Colonic mucosa (tissue), 4 donors: ENCODE results near the gene C3orf38. TPM values are rescaled to one million over a fixed set of nuclear protein-coding genes. Genes with fewer than 3 reads are reported as not detected.

Source experiments
- DNase-seq: peaks from one replicate; pipeline ENCODE4 v3.0.0-alpha.2; 2020
- H3K27ac ChIP-seq: fragments of 200-600 bp; one replicate; pipeline ENCODE4 v1.8.0; 2021
- H3K27me3 ChIP-seq: fragments of 200-600 bp; one replicate; pipeline ENCODE4 v1.8.0; 2021
- H3K36me3 ChIP-seq: fragments of 200-600 bp; one replicate; pipeline ENCODE4 v1.8.0; 2021
- H3K4me1 ChIP-seq: fragments of 200-600 bp; one replicate; pipeline ENCODE4 v1.8.0; 2021; ENCODE audit warnings: mild to moderate bottlenecking
- H3K4me3 ChIP-seq: fragments of 200-600 bp; one replicate; pipeline ENCODE4 v1.8.0; 2021
- H3K9ac ChIP-seq, 2 donors: one replicate each; pipeline ENCODE4 v1.7.0; 2013; ENCODE audit warnings: control low read depth in 2 of 2, low read depth in 2 of 2, low read length in 2 of 2
- H3K9me3 ChIP-seq: fragments of 200-600 bp; one replicate; pipeline ENCODE4 v1.8.0; 2021
- CTCF ChIP-seq: fragments of 200-600 bp; IDR thresholded peaks from one replicate; pipeline ENCODE4 v1.8.0; 2022; ENCODE audit warnings: antibody characterized with exemption, mild to moderate bottlenecking
- intact Hi-C: fragments of 100-400 bp; cut with DNase I; formaldehyde crosslinking; loops from one replicate; pipeline ENCODE4 v1.14.1; 2022
- total RNA-seq, 2 donors: library from RNA; stranded (reverse); fragmentation: NEBNext Ultra II Directional in 1 of 2; extraction: Animal tissue kit (Norgen Biotek cat#: 25700) in 1 of 2; gene quantifications; one replicate each; pipeline ENCODE4 v1.2.1, GENCODE V29; 2021
- donor health status: healthy.
- donor health status: DM: no; HTN: no; CAD: no.
- donor health status: DM: no; HTN: no; CAD: no.

C3orf38 gene
- total RNA-seq, 2 donors from 2014 or later = 19.2 to 24.7 TPM

- Histone ChIP-seq H3K4me1 (no peaks in the 10 kb centered on the region), H3K36me3 (no peaks in the 10 kb centered on the region), H3K4me3 (peak overlapping the region; percentile 73), H3K9me3 (no peaks in the 10 kb centered on the region), H3K9ac (peak overlapping the region in 1 of 2 donors; percentile 38), H3K27me3 (no peaks in the 10 kb centered on the region), H3K27ac (no peak overlapping the region)
- TF ChIP-seq CTCF = no peak
- intact Hi-C loops = loop anchor here (5.0 kb wide), 1 partner anchor 86 kb away; no protein-coding TSS in a partner anchor
- no peak for DNase-seq
These were observed 1.1 kb upstream of the C3orf38 start for GRCh38 chr3:88148651-88149050.

- DNase-seq = no peak
- no peaks in the 10 kb centered on the region for H3K27me3 ChIP-seq
- H3K27ac ChIP-seq = peak overlapping the region; percentile 95
- intact Hi-C loops = loop anchor here (5.0 kb wide), 1 partner anchor 87 kb away; no protein-coding TSS in a partner anchor
- H3K4me1 ChIP-seq = no peaks in the 10 kb centered on the region
- no peaks in the 10 kb centered on the region for H3K36me3 ChIP-seq
- TF ChIP-seq CTCF = no peak
- peak overlapping the region; percentile 38 to 98 for H3K9ac ChIP-seq
- H3K9me3 ChIP-seq = no peaks in the 10 kb centered on the region
- peak overlapping the region; percentile 73 for H3K4me3 ChIP-seq
These were observed 654 bp upstream of the C3orf38 start for GRCh38 chr3:88149101-88149508.

GRCh38 chr3:88150371-88150770, 612 bp downstream of the C3orf38 start:
- Histone ChIP-seq H3K9ac (peak overlapping the region; percentile 81 to 98), H3K4me3 (peak overlapping the region; percentile 73), H3K36me3 (peaks cover 6% of the 10 kb centered on the region), H3K27me3 (no peaks in the 10 kb centered on the region), H3K27ac (peak overlapping the region; percentile 95), H3K4me1 (no peaks in the 10 kb centered on the region), H3K9me3 (no peaks in the 10 kb centered on the region)
- no peak for DNase-seq
- intact Hi-C loops = no loop called here
- TF ChIP-seq CTCF = no peak

- DNase-seq = no peak
- peak overlapping the region; percentile 73 for H3K4me3 ChIP-seq
- H3K27ac ChIP-seq = peak overlapping the region; percentile 95
- no peak for TF ChIP-seq CTCF
- peak overlapping the region; percentile 81 to 98 for H3K9ac ChIP-seq
- H3K4me1 ChIP-seq = no peaks in the 10 kb centered on the region
- intact Hi-C loops = no loop called here
- H3K27me3 ChIP-seq = no peaks in the 10 kb centered on the region
- peaks cover 8% of the 10 kb centered on the region for H3K36me3 ChIP-seq
- H3K9me3 ChIP-seq = no peaks in the 10 kb centered on the region
These were observed 1.0 kb downstream of the C3orf38 start for GRCh38 chr3:88150806-88151205.

GRCh38 chr3:88151358-88151757, 1.6 kb downstream of the C3orf38 start:
- Histone ChIP-seq H3K36me3 (peaks cover 14% of the 10 kb centered on the region), H3K9ac (no peak overlapping the region), H3K4me1 (no peaks in the 10 kb centered on the region), H3K9me3 (no peaks in the 10 kb centered on the region), H3K27me3 (no peaks in the 10 kb centered on the region), H3K27ac (no peak overlapping the region), H3K4me3 (peak overlapping the region; percentile 73)
- no peak for TF ChIP-seq CTCF
- DNase-seq = no peak
- intact Hi-C loops = no loop called here
